Measurements from ENCODE around the gene PHKA2.

PHKA2 gene

DNA sequence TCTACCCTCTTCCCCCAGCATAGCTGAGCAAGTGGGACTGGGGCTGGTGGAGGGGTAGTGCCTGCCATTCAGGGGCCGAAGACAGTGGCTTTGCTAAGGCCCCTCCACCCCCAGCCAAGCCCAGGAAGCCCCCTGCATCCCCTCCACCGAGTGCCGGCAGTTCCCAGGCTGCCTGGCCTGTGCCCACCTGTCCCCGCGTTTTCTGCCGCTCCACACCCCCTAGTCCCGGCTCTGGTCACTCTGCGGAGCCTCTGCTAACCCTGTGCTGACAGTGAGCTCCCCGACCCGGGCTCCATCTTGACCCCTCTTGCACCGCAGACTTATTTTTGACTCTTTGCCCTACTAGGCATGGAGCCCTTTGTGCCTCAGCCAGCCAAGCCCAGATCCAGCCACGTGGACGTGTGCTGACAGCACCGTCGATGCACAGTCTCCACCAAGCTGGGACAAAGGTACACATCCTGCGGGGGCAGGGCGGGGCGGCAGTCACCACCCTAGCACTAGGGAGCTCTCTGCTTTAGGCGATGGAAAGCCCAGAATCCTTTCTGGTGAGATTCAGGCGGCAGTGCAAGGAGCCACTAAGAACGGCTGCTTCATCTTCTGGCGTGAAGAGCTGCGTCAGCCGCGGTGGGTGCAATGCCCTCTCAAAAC lies 96.6 kb downstream of the PHKA2 start:
- DNase-seq, result no peak

DNA sequence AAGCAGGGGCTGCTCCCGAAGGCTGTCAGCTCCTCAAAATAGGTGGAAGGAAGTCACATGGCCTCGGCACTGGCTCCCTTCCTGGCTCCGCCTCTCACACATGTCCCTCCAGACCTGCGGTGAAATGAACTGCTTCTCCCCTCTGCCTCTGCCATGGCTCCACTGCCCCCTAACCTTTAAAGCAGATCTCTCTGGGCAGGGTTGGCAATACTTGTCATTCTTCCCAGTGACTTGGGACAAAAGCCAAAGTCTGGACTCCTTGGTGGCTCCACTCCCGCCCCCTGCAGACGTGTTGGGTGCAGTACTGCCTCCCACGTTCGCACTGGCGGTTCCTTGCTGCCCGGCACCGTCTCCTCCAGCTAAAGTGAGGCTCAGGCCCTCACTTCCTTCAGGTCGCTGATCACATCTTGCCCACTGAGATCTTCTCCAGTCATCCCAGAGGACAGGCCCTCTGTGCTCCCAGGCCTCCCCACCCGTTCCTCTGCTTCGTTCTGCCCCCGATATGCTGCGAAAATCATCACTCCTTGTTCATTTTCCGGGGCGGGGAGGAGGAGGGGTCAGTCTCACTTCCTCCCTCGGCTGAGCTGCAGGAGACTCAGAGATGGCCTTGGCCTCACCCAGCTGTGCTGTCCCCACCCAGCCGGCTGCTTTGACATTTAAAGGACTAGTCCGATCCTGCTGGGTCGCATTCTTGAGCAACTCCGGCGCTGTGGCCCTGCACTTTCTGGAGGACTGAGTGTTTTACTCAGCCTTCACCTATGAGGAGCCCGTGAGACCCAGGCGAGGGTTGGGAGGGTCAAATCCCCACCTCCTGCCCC lies 97.4 kb downstream of the PHKA2 start:
- DNase-seq, result peak; percentile 32 to 70

DNA sequence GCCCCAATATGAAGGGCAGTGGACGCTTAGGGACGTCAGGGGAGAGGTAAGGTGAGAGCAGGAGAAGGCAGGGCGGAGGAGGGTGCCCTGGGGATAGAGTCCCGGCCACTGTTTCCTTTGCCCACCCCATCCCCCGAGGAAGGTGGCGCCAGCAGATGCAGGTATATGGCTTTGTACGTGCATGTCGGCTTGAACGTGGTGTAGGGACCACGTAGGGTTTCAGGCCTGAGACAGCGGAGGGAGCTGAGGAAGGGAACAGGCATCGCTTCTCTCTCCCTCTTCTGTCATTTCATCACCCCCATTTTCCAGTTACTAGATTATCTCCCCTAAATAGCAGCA lies 97.9 kb downstream of the PHKA2 start:
- DNase-seq, result no peak

- DNase-seq, result no peak
These were observed 98.4 kb downstream of the PHKA2 start for GRCh38 chrX:18885328-18886004.

- no peak for DNase-seq
These were observed 99.0 kb downstream of the PHKA2 start for GRCh38 chrX:18884916-18885315.

- DNase-seq, result no peak
These were observed 99.8 kb downstream of the PHKA2 start for GRCh38 chrX:18883961-18884765.

DNA sequence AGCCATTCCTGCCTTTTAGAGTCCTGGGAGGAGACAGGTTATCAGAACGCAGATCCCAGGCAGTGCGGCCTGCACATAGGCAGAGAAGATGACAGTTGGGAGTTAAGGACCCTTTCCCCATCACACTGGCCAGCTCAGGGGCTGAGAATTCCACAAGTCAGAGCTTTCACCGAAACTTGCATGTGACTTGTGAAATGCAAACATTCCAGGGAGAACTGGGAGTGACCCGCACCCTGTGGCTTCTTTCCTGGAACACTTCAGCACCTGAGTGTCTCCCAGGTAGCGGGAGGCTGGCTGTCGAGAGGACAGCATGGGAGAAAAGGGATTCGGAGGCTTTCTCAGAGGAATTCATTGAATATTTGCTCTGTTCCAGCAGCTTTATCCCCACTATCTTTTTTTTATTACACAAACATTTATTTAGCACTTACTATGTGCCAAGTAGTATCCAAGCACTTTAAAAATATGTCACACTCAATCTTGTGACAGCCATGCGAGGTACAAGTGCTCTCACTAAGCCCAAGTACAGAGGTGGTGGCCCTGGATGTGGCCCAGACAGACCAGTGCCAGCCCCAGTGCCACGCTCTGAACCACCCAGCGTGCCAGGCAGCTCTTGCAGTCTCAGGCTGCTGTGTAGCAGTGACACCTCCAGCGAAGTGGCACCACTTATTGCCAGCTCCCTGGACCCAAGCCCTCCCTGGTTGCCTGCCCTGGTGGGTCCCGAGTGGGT lies 100.5 kb downstream of the PHKA2 start:
- DNase-seq, result no peak

- no peak for DNase-seq
These were observed 104.8 kb downstream of the PHKA2 start for GRCh38 chrX:18879144-18879543.

DNA sequence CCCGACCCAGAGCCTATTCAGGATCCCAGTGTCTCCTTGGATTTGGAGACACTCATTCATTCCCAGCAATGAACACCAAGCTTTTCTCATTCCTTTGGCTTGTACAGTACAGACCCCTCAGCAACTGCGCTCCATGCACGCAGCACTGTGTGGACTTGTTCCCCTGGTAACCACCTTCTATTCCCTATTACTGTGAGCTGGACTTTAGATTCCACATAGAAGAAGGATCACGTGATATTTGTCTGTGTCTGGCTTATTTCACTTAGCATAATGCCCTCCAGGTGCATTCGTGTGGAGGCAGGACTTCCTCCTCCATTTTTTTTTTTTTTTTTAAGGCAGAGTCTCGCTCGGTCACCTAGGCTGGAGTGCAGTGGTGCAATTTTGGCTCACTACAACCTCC lies 106.4 kb downstream of the PHKA2 start:
- no peak for DNase-seq

DNA sequence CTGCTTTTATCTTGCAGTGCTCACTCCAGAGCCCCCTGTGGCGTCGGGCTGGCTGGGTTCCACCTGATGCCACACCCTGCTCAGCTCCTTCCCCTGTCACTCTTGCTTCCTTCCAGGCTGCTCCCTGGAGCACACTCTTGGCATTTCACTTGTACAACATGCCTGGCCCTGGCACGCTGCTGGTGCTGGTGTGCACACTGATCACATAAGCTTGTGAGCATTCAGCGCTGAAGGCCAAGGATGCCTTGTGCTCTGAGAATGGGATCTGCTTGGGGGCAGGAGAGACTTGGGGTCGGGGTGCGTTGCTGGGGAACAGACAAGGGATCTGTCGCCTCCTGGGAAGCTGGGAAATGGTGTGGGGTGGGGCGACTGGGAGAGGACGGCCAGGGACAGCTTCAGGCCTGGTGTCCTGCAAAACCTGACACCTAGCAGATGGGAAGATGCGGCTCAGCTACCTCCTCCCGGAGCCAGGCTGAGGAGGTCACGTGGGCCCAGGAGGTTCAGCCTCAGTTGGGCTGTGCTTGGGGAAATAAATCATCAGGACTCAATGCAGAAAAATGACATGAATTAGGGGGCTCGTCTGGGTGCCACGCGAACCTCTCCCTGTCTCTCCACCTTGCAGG lies 108.5 kb downstream of the PHKA2 start:
- DNase-seq, result no peak

DNA sequence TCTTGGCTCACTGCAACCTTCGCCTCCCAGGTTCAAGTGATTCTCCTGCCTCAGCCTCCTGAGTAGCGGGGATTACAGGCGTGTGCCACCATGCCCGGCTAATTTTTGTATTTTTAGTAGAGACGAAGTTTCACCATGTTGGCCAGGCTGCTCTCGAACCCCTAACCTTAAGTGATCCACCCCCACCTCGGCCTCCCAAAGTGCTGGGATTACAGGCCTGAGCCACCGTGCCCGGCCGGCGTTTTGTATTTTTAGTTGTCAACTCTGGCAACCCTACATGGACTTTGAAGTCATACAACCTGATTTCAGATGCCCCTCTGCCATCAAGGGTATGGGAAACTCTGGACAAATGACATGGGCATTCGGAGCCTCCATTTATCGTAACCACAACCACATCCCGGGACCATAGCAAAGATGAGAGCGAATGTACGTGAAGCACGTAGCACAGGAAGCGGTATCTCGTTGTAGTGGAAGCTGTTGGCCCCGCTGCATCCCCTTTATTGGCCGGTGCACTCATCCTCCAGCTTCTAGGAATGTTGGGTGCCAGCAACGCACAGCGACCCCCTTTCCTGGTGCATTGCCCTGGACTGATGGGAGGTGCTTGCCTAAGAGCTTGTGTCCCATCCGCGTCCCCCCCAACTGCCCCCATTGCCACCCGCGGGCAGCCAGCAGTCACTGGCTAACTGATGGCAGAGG lies 109.2 kb downstream of the PHKA2 start:
- DNase-seq, result no peak

- no peak for DNase-seq
These were observed 110.1 kb downstream of the PHKA2 start for GRCh38 chrX:18873836-18874235.

- DNase-seq, result no peak
These were observed 110.6 kb downstream of the PHKA2 start for GRCh38 chrX:18873189-18873791.

DNA sequence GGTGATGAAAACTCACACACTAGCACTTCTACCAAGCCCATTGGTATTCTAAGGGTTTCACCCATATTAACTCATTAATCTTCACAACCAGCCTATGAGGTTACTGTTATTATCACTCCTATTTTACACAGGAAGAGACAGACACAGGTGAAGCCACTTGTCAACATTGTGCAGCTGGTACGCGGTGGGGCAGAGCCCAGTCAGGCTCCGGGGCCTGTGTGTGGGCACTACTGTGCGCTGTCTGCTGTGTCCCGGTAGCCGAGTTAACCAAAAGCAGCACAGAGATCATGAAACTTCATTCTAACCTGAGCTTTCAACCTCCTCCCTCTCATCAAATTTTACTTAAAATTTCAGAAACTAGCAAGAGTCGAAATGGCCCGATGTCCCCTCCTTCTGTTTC lies 111.3 kb downstream of the PHKA2 start:
- no peak for DNase-seq

- no peak for DNase-seq
These were observed 111.9 kb downstream of the PHKA2 start for GRCh38 chrX:18871970-18872369.

DNA sequence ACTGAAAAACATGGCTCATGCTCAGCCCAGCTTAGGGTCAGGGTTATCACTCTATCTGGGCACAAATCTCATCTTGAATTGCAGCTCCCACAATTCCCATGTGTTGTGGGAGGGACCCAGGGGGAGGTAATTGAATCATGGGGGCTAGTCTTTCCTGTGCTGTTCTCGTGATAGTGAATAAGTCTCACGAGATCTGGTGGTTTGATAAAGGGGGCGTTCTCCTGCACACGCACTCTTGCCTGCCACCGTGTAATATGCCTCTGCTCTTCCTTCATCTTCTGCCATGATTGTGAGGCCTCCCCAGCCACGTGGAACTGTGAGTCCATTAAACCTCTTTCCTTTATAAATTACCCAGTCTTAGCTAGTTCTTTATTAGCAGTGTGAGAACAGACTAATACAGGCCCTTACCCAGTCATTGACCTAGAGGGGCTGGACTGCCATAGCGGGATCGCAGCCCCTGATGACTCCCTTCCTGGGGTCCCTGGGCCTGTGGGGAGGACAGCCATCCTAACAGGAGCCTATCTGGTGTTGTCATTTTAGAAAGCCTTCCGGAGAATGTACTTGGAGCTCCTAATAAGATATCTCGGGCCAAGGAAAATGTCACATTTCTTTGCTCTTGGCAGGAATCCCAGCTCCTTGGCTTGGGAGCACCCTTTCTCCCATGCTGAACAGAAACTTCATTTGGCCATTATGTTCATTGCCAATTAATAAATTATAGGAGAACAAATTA lies 112.6 kb downstream of the PHKA2 start:
- DNase-seq, result no peak

DNA sequence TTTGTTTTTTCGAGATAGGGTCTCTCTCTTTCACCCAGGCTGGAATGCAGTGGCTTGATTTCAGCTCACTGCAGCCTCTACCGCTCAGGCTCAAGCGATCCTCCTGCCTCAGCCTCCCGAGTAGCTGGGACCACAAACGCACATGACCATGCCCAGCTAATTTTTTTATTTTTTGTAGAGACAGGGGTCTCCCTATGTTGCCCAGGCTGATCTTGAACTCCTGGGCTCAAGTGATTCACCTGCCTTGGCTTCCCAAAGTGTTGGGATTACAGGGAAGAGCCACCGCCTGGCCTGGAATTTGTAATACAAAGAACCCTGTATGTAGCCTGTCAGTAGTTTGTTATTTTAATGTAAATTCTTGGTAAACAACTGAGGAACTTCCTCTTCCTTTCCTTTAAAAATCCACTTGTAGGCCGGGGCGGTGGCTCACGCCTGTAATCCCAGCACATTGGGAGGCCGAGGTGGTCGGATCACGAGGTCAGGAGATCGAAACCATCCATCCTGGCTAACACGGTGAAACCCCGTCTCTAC lies 119.5 kb downstream of the PHKA2 start:
- DNase-seq, result no peak

DNA sequence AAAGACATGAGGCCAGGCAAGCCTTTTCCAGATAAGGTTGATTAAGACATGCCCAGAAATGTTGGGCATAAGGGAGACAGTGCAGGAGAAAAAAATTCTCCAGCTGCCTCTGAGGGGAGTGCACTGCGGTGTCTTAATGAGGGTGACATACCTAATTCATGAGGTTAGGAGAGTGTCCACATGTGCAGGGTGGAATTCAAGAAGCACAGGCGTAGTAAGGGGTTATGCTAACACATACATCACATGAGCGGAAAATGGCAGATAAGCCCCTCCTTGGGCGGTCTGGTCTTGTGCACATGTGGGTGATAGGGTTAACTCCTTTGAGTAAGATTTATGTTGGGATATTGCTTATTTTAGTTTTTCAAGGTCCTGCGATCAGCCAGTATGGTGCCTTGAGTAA lies 122.4 kb downstream of the PHKA2 start:
- DNase-seq, result no peak

- no peak for DNase-seq
These were observed 127.3 kb downstream of the PHKA2 start for GRCh38 chrX:18856645-18856997.
